Neural progenitor cell (in vitro differentiated cells): Measurements from ENCODE around the gene HOXB7. TPM values are rescaled to one million over a fixed set of nuclear protein-coding genes. Genes with fewer than 3 reads are reported as not detected.

ENCODE experiments used
- DNase-seq: peaks from one replicate; pipeline ENCODE4 v3.0.0-alpha.2; 2016; ENCODE audit warnings: low spot score
- H2AFZ ChIP-seq: fragments of 200-600 bp; sonication (generic); replicated peaks from 2 replicates; pipeline ENCODE4 v1.6.1; 2016; ENCODE audit warnings: antibody characterized with exemption
- H3F3A ChIP-seq: fragments of 200-600 bp; sonication (generic); 2 replicates; pipeline ENCODE4 v1.6.1; 2016; ENCODE audit warnings: antibody characterized with exemption, low read depth
- H3K27ac ChIP-seq: fragments of 200-600 bp; sonication (generic); 2 replicates; pipeline ENCODE4 v1.5.1; 2016; ENCODE audit warnings: mild to moderate bottlenecking
- H3K27me3 ChIP-seq: fragments of 200-600 bp; sonication (generic); 2 replicates; pipeline ENCODE4 v1.6.1; 2016; ENCODE audit warnings: mild to moderate bottlenecking, moderate library complexity
- H3K36me3 ChIP-seq: fragments of 200-600 bp; sonication (generic); 2 replicates; pipeline ENCODE4 v1.5.1; 2016
- H3K4me1 ChIP-seq: fragments of 200-600 bp; sonication (generic); 2 replicates; pipeline ENCODE4 v1.6.1; 2016; ENCODE audit warnings: mixed run types
- H3K4me2 ChIP-seq: fragments of 200-600 bp; sonication (generic); 2 replicates; pipeline ENCODE4 v1.6.1; 2016
- H3K4me3 ChIP-seq: fragments of 200-600 bp; sonication (generic); 2 replicates; pipeline ENCODE4 v1.5.1; 2016
- H3K79me2 ChIP-seq: fragments of 200-600 bp; sonication (generic); 2 replicates; pipeline ENCODE4 v1.6.1; 2016; ENCODE audit warnings: low read depth
- H3K9ac ChIP-seq: fragments of 200-600 bp; sonication (generic); 2 replicates; pipeline ENCODE4 v1.6.1; 2016
- H3K9me3 ChIP-seq: fragments of 200-600 bp; sonication (generic); 2 replicates; pipeline ENCODE4 v1.5.1; 2016; ENCODE audit warnings: low read depth
- H4K20me1 ChIP-seq: fragments of 200-600 bp; sonication (generic); 2 replicates; pipeline ENCODE4 v1.6.1; 2016; ENCODE audit warnings: low read depth
- H3K27ac Mint-ChIP-seq: 3 replicates; pipeline ENCODE4 v1.8.0; 2021; ENCODE audit warnings: mixed read lengths
- H3K27me3 Mint-ChIP-seq: 2 replicates; pipeline ENCODE4 v1.8.0; 2022; ENCODE audit warnings: low read depth, mild to moderate bottlenecking, inconsistent platforms, moderate library complexity, mixed read lengths; ENCODE audit not compliant: insufficient read depth
- H3K36me3 Mint-ChIP-seq: 3 replicates; pipeline ENCODE4 v1.8.0; 2021; ENCODE audit warnings: mixed read lengths
- H3K4me1 Mint-ChIP-seq: 3 replicates; pipeline ENCODE4 v1.8.0; 2021; ENCODE audit warnings: mixed read lengths
- H3K4me3 Mint-ChIP-seq: 3 replicates; pipeline ENCODE4 v1.8.0; 2021; ENCODE audit warnings: mild to moderate bottlenecking, moderate library complexity, mixed read lengths
- H3K9me3 Mint-ChIP-seq: 3 replicates; pipeline ENCODE4 v1.8.0; 2020; ENCODE audit warnings: mixed read lengths
- CTCF ChIP-seq: fragments of 200-600 bp; sonication (generic); IDR thresholded peaks from 2 replicates; pipeline ENCODE4 v1.5.1; 2017; ENCODE audit warnings: antibody characterized with exemption, mild to moderate bottlenecking
- EZH2 ChIP-seq: fragments of 200-600 bp; sonication (generic); IDR thresholded peaks from 2 replicates; pipeline ENCODE4 v1.6.1; 2017; ENCODE audit warnings: antibody characterized with exemption, mild to moderate bottlenecking, moderate library complexity
- EZH2phosphoT487 ChIP-seq: fragments of 200-600 bp; sonication (generic); IDR thresholded peaks from 2 replicates; pipeline ENCODE4 v1.6.1; 2017; ENCODE audit warnings: antibody characterized with exemption
- microRNA counts: library from miRNA; unstranded; fragments of <30 nt; microRNA quantifications from one replicate; lab custom pipeline; 2016
- microRNA-seq: library from miRNA; unstranded; fragments of <30 nt; microRNA quantifications from one replicate; pipeline ENCODE4, GENCODE V29; 2016
- small RNA-seq: library from RNA; depleted of rRNA; stranded (forward); fragments of <200 nt; gene quantifications from one replicate; pipeline ENCODE3, GENCODE V24; 2015
- total RNA-seq: library from RNA; depleted of rRNA; stranded (reverse); fragments of >200 nt; gene quantifications from 2 replicates; pipeline ENCODE4 v1.2.3, GENCODE V29; 2015; ENCODE audit warnings: low replicate concordance

The HOXB7 gene
- total RNA-seq, 1 donor from 2014 or later: not detected

GRCh38 chr17:48558831-48559121 lies 52.0 kb downstream of the HOXB7 start:
- no peak overlapping the region for H2AFZ ChIP-seq
- H3K27ac ChIP-seq: no peak overlapping the region
- peaks cover 11% of the 10 kb centered on the region for H3F3A ChIP-seq
- H3K4me3 ChIP-seq: no peak overlapping the region
- H4K20me1 ChIP-seq: peaks cover 94% of the 10 kb centered on the region
- peaks cover 97% of the 10 kb centered on the region for H3K27me3 Mint-ChIP-seq
- no peak overlapping the region for H3K27ac Mint-ChIP-seq
- no peak overlapping the region for H3K9ac ChIP-seq
- no peaks in the 10 kb centered on the region for H3K36me3 ChIP-seq
- H3K4me2 ChIP-seq: no peak overlapping the region
- no peaks in the 10 kb centered on the region for H3K4me1 ChIP-seq
- H3K9me3 Mint-ChIP-seq: peaks cover 3% of the 10 kb centered on the region
- no peaks in the 10 kb centered on the region for H3K4me1 Mint-ChIP-seq
- no peak overlapping the region for H3K4me3 Mint-ChIP-seq
- no peak for TF ChIP-seq EZH2phosphoT487
- TF ChIP-seq CTCF: no peak
- no peak for TF ChIP-seq EZH2
- H3K79me2 ChIP-seq: no peaks in the 10 kb centered on the region
- H3K36me3 Mint-ChIP-seq: no peaks in the 10 kb centered on the region
- H3K9me3 ChIP-seq: no peaks in the 10 kb centered on the region
- no peak for DNase-seq
- H3K27me3 ChIP-seq: peaks cover 100% of the 10 kb centered on the region

GRCh38 chr17:48558057-48558830 lies 52.6 kb downstream of the HOXB7 start:
- no peak overlapping the region for H3K27ac Mint-ChIP-seq
- no peak overlapping the region for H3K4me3 Mint-ChIP-seq

More at GRCh38 chr17:48558057-48558830, 52.6 kb downstream of the HOXB7 start:
- no peak for DNase-seq
- no peaks in the 10 kb centered on the region for H3K36me3 ChIP-seq
- H3K4me3 ChIP-seq: no peak overlapping the region
- no peak overlapping the region for H2AFZ ChIP-seq
- H3K27me3 Mint-ChIP-seq: peaks cover 97% of the 10 kb centered on the region
- H3K27ac ChIP-seq: no peak overlapping the region
- no peak overlapping the region for H3K9ac ChIP-seq
- no peaks in the 10 kb centered on the region for H3K36me3 Mint-ChIP-seq
- TF ChIP-seq EZH2phosphoT487 (peak; percentile 39), CTCF (no peak), EZH2 (peak; percentile 41)
- no peaks in the 10 kb centered on the region for H3K79me2 ChIP-seq
- no peaks in the 10 kb centered on the region for H3K4me1 ChIP-seq
- H3K9me3 Mint-ChIP-seq: peaks cover 3% of the 10 kb centered on the region
- H3F3A ChIP-seq: peaks cover 11% of the 10 kb centered on the region
- peaks cover 100% of the 10 kb centered on the region for H3K27me3 ChIP-seq
- no peak overlapping the region for H3K4me2 ChIP-seq
- H4K20me1 ChIP-seq: peaks cover 94% of the 10 kb centered on the region
- H3K9me3 ChIP-seq: no peaks in the 10 kb centered on the region
- H3K4me1 Mint-ChIP-seq: no peaks in the 10 kb centered on the region

MicroRNAs within 50 kb of the gene (microRNA counts, 767-probe panel; counts per million panel counts)
- 460 counts per million, percentile 90 among the panel's probes with 10 or more counts for microRNA hsa-miR-10a-5p (lab: Ali Mortazavi, UCI)

Small RNA genes within 50 kb of the gene (microRNA-seq; reads per million reads assigned to microRNA genes)
- gene MIR196A1: not detected

Small RNA genes within 50 kb of the gene (small RNA-seq; reads per million reads assigned to genes)
- gene MIR196A1: not detected

Other genes with a start within 250 kb of the HOXB7 start
- gene SKAP1, start 180.8 kb downstream of the HOXB7 start, total RNA-seq: not detected in 2 replicates
- gene HOXB1, start 80.0 kb downstream of the HOXB7 start, total RNA-seq: not detected in 2 replicates
- not detected in 2 replicates for gene HOXB2, start 65.9 kb downstream of the HOXB7 start, total RNA-seq
- not detected in 2 replicates for gene HOXB4, start 32.7 kb downstream of the HOXB7 start, total RNA-seq
- not detected in 2 replicates for gene HOXB3, start 20.8 kb downstream of the HOXB7 start, total RNA-seq
- gene HOXB5, start 17.2 kb downstream of the HOXB7 start, total RNA-seq: not detected in 2 replicates
- not detected in 2 replicates for gene HOXB6, start 6.0 kb downstream of the HOXB7 start, total RNA-seq
- gene HOXB8, start 4.3 kb upstream of the HOXB7 start, total RNA-seq: not detected in 2 replicates
- gene HOXB9, start 15.3 kb upstream of the HOXB7 start, total RNA-seq: not detected in 2 replicates
- not detected in 2 replicates for gene PRAC1, start 111.5 kb upstream of the HOXB7 start, total RNA-seq
- gene PRAC2, start 112.2 kb upstream of the HOXB7 start, total RNA-seq: not detected in 2 replicates
- gene HOXB13, start 117.7 kb upstream of the HOXB7 start, total RNA-seq: not detected in 2 replicates
- 6.8 and 17.4 TPM in 2 replicates for gene TTLL6, start 206.2 kb upstream of the HOXB7 start, total RNA-seq
- gene CALCOCO2, start 220.0 kb upstream of the HOXB7 start, total RNA-seq: 23.9 and 34.1 TPM in 2 replicates